NCI-H2029 (cell line): ENCODE results near the gene ADAP1.
A peak's percentile ranks its signal among the peaks of the same experiment; 100 is the strongest.
"Not testable (repeated sequence)": the region's sequence is repeated elsewhere in the genome, so short reads cannot be mapped to it uniquely, and the experiment has no call there.

Experiments
- DNase-seq: peaks from one replicate; lab custom pipeline; 2025; lab: John Stamatoyannopoulos, UW

The ADAP1 gene

GRCh38 chr7:882336-883035 is 72.0 kb downstream of the ADAP1 start:
- no peak for DNase-seq

GRCh38 chr7:881441-882234 is 72.8 kb downstream of the ADAP1 start:
- peak; percentile 37 for DNase-seq

GRCh38 chr7:880450-880849 is 74.0 kb downstream of the ADAP1 start:
- DNase-seq: no peak

GRCh38 chr7:879706-880105 is 74.8 kb downstream of the ADAP1 start:
- DNase-seq: no peak

- DNase-seq: no peak
Observed at GRCh38 chr7:879093-879492, 75.4 kb downstream of the ADAP1 start.

GRCh38 chr7:877312-878232 is 76.9 kb downstream of the ADAP1 start:
- DNase-seq: peak; percentile 48

- DNase-seq: no peak
Observed at GRCh38 chr7:876972-877311, 77.5 kb downstream of the ADAP1 start.

GRCh38 chr7:876077-876971 is 78.2 kb downstream of the ADAP1 start, which contains the start of gene GET4:
TSS of gene GET4 (plus strand) at chr7:876554. CDS start at chr7:876646, 92 bp downstream.
- DNase-seq: peak; percentile 93

- DNase-seq: peak; percentile 34
Observed at GRCh38 chr7:875476-876076, 78.9 kb downstream of the ADAP1 start.

- DNase-seq: peak; percentile 82
Observed at GRCh38 chr7:875051-875450, 79.4 kb downstream of the ADAP1 start.

GRCh38 chr7:874031-874749 is 80.3 kb downstream of the ADAP1 start:
- no peak for DNase-seq

GRCh38 chr7:873367-874002 is 81.0 kb downstream of the ADAP1 start:
- peak; percentile 95 for DNase-seq

GRCh38 chr7:872685-873084 is 81.8 kb downstream of the ADAP1 start:
- not testable (repeated sequence) for DNase-seq

- no peak for DNase-seq
Observed at GRCh38 chr7:871900-872537, 82.5 kb downstream of the ADAP1 start.

GRCh38 chr7:869348-869747 is 85.1 kb downstream of the ADAP1 start:
- no peak for DNase-seq

- DNase-seq: no peak
Observed at GRCh38 chr7:868189-868486, 86.3 kb downstream of the ADAP1 start.

GRCh38 chr7:867406-868188 is 86.9 kb downstream of the ADAP1 start:
- DNase-seq: no peak

GRCh38 chr7:867001-867405 is 87.5 kb downstream of the ADAP1 start:
- DNase-seq: peak; percentile 74

- DNase-seq: no peak
Observed at GRCh38 chr7:865921-866320, 88.6 kb downstream of the ADAP1 start.
